Fibroblast of lung (primary cell): ENCODE measurements around the gene HIPK2. TPM values are rescaled to one million over a fixed set of nuclear protein-coding genes. Genes with fewer than 3 reads are reported as not detected.

Experiments used
- DNase-seq, 2 donors: peaks; one replicate each; pipeline versions ENCODE4 v3.0.0 to v3.0.0-alpha.2; 2010; ENCODE audit warnings: low read depth in 2 of 2
- H2AFZ ChIP-seq: 2 replicates; pipeline ENCODE4 v1.5.1; 2012; ENCODE audit warnings: low read length, control low read depth, inconsistent platforms
- H3K27ac ChIP-seq: 2 replicates; pipeline ENCODE4 v1.5.1; 2011; ENCODE audit warnings: low read length, control low read depth; ENCODE audit not compliant: insufficient read depth
- H3K27me3 ChIP-seq: 2 replicates; pipeline ENCODE4 v1.5.1; 2011; ENCODE audit warnings: mild to moderate bottlenecking, low read length; ENCODE audit not compliant: control insufficient read depth, insufficient read depth
- H3K36me3 ChIP-seq: 2 replicates; pipeline ENCODE4 v1.5.1; 2011; ENCODE audit warnings: low read length; ENCODE audit not compliant: control insufficient read depth, insufficient read depth
- H3K4me1 ChIP-seq: 2 replicates; pipeline ENCODE4 v1.5.1; 2011; ENCODE audit warnings: low read length; ENCODE audit not compliant: control insufficient read depth, insufficient read depth; ENCODE audit errors: extremely low read depth
- H3K4me2 ChIP-seq: 2 replicates; pipeline ENCODE4 v1.5.1; 2011; ENCODE audit warnings: low read length, control low read depth; ENCODE audit not compliant: insufficient read depth; ENCODE audit errors: extremely low read depth
- H3K4me3 ChIP-seq, 4 experiments: fragments of 200-600 bp in 1 of 4; sonication (generic) in 1 of 4; replicated peaks in 1 of 4; 2 replicates each; pipeline ENCODE4 v1.5.1; 2011 to 2016; ENCODE audit warnings: low read length in 4 of 4, low read depth in 3 of 4, mild to moderate bottlenecking in 3 of 4, control low read depth in 2 of 4, inconsistent platforms in 1 of 4, mixed read lengths in 1 of 4; ENCODE audit not compliant: insufficient read depth in 1 of 4; ENCODE audit errors: control extremely low read depth in 1 of 4
- H3K79me2 ChIP-seq: 2 replicates; pipeline ENCODE4 v1.5.1; 2012; ENCODE audit warnings: mild to moderate bottlenecking, low read length, inconsistent platforms; ENCODE audit not compliant: control insufficient read depth, insufficient read depth
- H3K9ac ChIP-seq: 2 replicates; pipeline ENCODE4 v1.5.1; 2011; ENCODE audit warnings: mild to moderate bottlenecking, low read length, control low read depth; ENCODE audit not compliant: insufficient read depth
- H3K9me3 ChIP-seq: 2 replicates; pipeline ENCODE4 v1.5.1; 2012; ENCODE audit warnings: low read depth, low read length; ENCODE audit not compliant: control insufficient read depth, insufficient read depth
- H4K20me1 ChIP-seq: 2 replicates; pipeline ENCODE4 v1.5.1; 2011; ENCODE audit warnings: low read length; ENCODE audit not compliant: control insufficient read depth, insufficient read depth; ENCODE audit errors: extremely low read depth
- CTCF ChIP-seq, 2 donors: IDR thresholded peaks in 1 of 2; conservative IDR thresholded peaks in 1 of 2; 1 replicate in 1 of 2; 2 replicates in 1 of 2; pipeline ENCODE4 v1.5.1; 2011 to 2012; ENCODE audit warnings: low read length in 2 of 2, control low read depth in 1 of 2, inconsistent platforms in 1 of 2, low read depth in 1 of 2, mild to moderate bottlenecking in 1 of 2
- EZH2 ChIP-seq: IDR thresholded peaks from 2 replicates; pipeline ENCODE4 v1.5.1; 2012; ENCODE audit warnings: low read length, control low read depth, mild to moderate bottlenecking; ENCODE audit errors: missing control alignments
- polyA plus RNA-seq, 2 donors: library from polyadenylated mRNA; depleted of rRNA in 1 of 2; stranded (reverse) in 1 of 2; unstranded in 1 of 2; fragments of >200 nt; gene quantifications; 2 replicates each; pipeline ENCODE4 v1.2.1, GENCODE V29; 2011 to 2012; ENCODE audit warnings: missing spikeins in 1 of 2
- total RNA-seq: library from RNA; depleted of rRNA; stranded (reverse); fragments of >200 nt; gene quantifications from 2 replicates; pipeline ENCODE4 v1.2.1, GENCODE V29; 2014

Gene HIPK2
- total and polyA plus RNA-seq, 2 donors (not counting 1 experiment from before 2014, with no cell fraction given), result 10.1 to 11.1 TPM

- TF ChIP-seq EZH2 (no peak), CTCF (conservative IDR thresholded peaks at IDR 0.05 in 1 of 2, IDR thresholded peaks at IDR 0.05 in 1 of 2; ENCODE audit: low read depth in 1 of 2, low read length in 2 of 2) (no peak)
- Histone ChIP-seq H3K79me2 (peaks cover 81% of the 10 kb centered on the region), H3K4me3 (no peak overlapping the region), H3K4me2 (no peak overlapping the region), H3K36me3 (peaks cover 4% of the 10 kb centered on the region), H3K27ac (no peak overlapping the region), H3K4me1 (peaks cover 4% of the 10 kb centered on the region), H3K9me3 (no peaks in the 10 kb centered on the region), H3K27me3 (no peaks in the 10 kb centered on the region), H4K20me1 (no peaks in the 10 kb centered on the region), H2AFZ (no peak overlapping the region), H3K9ac (no peak overlapping the region)
- no peak for DNase-seq
Measured at GRCh38 chr7:139752604-139753003, 25.2 kb downstream of the HIPK2 start.

- no peak overlapping the region for H3K9ac ChIP-seq
- H3K79me2 ChIP-seq, result peaks cover 79% of the 10 kb centered on the region
- no peaks in the 10 kb centered on the region for H3K9me3 ChIP-seq
Measured at GRCh38 chr7:139752148-139752547, 25.6 kb downstream of the HIPK2 start.

GRCh38 chr7:139750459-139751095 is 27.2 kb downstream of the HIPK2 start:
- Histone ChIP-seq H3K4me2 (no peak overlapping the region), H3K27me3 (no peaks in the 10 kb centered on the region), H3K9ac (no peak overlapping the region), H2AFZ (no peak overlapping the region), H3K4me3 (no peak overlapping the region), H3K4me1 (peaks cover 8% of the 10 kb centered on the region), H3K36me3 (peaks cover 4% of the 10 kb centered on the region), H3K9me3 (no peaks in the 10 kb centered on the region), H3K27ac (no peak overlapping the region), H4K20me1 (no peaks in the 10 kb centered on the region), H3K79me2 (peaks cover 82% of the 10 kb centered on the region)
- DNase-seq, result no peak
- TF ChIP-seq CTCF (conservative IDR thresholded peaks at IDR 0.05 in 1 of 2, IDR thresholded peaks at IDR 0.05 in 1 of 2; ENCODE audit: low read depth in 1 of 2, low read length in 2 of 2) (no peak), EZH2 (no peak)

More at GRCh38 chr7:139752148-139752547, 25.6 kb downstream of the HIPK2 start:
- Histone ChIP-seq H3K4me3 (no peak overlapping the region), H3K4me1 (peaks cover 4% of the 10 kb centered on the region), H3K27me3 (no peaks in the 10 kb centered on the region), H3K36me3 (peaks cover 4% of the 10 kb centered on the region), H2AFZ (no peak overlapping the region), H3K4me2 (no peak overlapping the region), H3K27ac (no peak overlapping the region), H4K20me1 (no peaks in the 10 kb centered on the region)
- no peak for DNase-seq
- TF ChIP-seq CTCF (conservative IDR thresholded peaks at IDR 0.05 in 1 of 2, IDR thresholded peaks at IDR 0.05 in 1 of 2; ENCODE audit: low read depth in 1 of 2, low read length in 2 of 2), result no peak
- no peak for TF ChIP-seq EZH2
